Brain microvascular endothelial cell (primary cell): Measurements from ENCODE around the gene UBL5.

Experiments used
- DNase-seq: peaks from one replicate; pipeline ENCODE4 v3.0.0-alpha.2; 2020
- H3K27ac ChIP-seq: fragments of 250-450 bp; sonication (Bioruptor Pico); 2 replicates; pipeline ENCODE4 v1.5.1; 2020; ENCODE audit warnings: mild to moderate bottlenecking, moderate library complexity
- H3K27me3 ChIP-seq: fragments of 250-450 bp; sonication (Bioruptor Pico); replicated peaks from 2 replicates; pipeline ENCODE4 v1.5.1; 2020; ENCODE audit warnings: mild to moderate bottlenecking
- H3K36me3 ChIP-seq: fragments of 250-450 bp; sonication (Bioruptor Pico); replicated peaks from 2 replicates; pipeline ENCODE4 v1.5.1; 2020; ENCODE audit warnings: mild to moderate bottlenecking
- H3K4me3 ChIP-seq: 2 replicates; pipeline ENCODE4 v1.5.1; 2011; ENCODE audit warnings: low read depth, mild to moderate bottlenecking, control low read depth, low read length, moderate library complexity
- CTCF ChIP-seq: IDR thresholded peaks from 2 replicates; pipeline ENCODE4 v1.5.1; 2011; ENCODE audit warnings: low read depth, mild to moderate bottlenecking, moderate library complexity, low read length, control low read depth, inconsistent platforms; ENCODE audit errors: missing control alignments
- in situ Hi-C: cut with HindIII; loops from 2 replicates; pipeline ENCODE4 v1.10.0; 2017; ENCODE audit warnings: low sequenced_read_pairs, low pct_ligation_motif_present

Gene UBL5

GRCh38 chr19:9861503-9861902 is 33.8 kb downstream of the UBL5 start:
- no peaks in the 10 kb centered on the region for H3K36me3 ChIP-seq
- no peak overlapping the region for H3K4me3 ChIP-seq
- no peak for TF ChIP-seq CTCF
- in situ Hi-C loops: no loop called here
- no peaks in the 10 kb centered on the region for H3K27me3 ChIP-seq
- no peak for DNase-seq
- no peak overlapping the region for H3K27ac ChIP-seq

GRCh38 chr19:9862938-9863337 is 35.2 kb downstream of the UBL5 start:
- no peak overlapping the region for H3K27ac ChIP-seq
- H3K27me3 ChIP-seq: no peaks in the 10 kb centered on the region
- H3K4me3 ChIP-seq: no peak overlapping the region
- no peak for DNase-seq
- no peaks in the 10 kb centered on the region for H3K36me3 ChIP-seq
- TF ChIP-seq CTCF: no peak
- in situ Hi-C loops: no loop called here

- H3K4me3 ChIP-seq: no peak overlapping the region
- TF ChIP-seq CTCF: no peak
- in situ Hi-C loops: no loop called here
Observed at GRCh38 chr19:9863759-9864158, 36.0 kb downstream of the UBL5 start.

GRCh38 chr19:9865732-9866501 is 38.2 kb downstream of the UBL5 start:
- Histone ChIP-seq H3K27ac (no peak overlapping the region), H3K4me3 (no peak overlapping the region), H3K36me3 (no peaks in the 10 kb centered on the region), H3K27me3 (no peaks in the 10 kb centered on the region)
- in situ Hi-C loops: no loop called here
- DNase-seq: no peak
- TF ChIP-seq CTCF: no peak

More at GRCh38 chr19:9863759-9864158, 36.0 kb downstream of the UBL5 start:
- Histone ChIP-seq H3K36me3 (no peaks in the 10 kb centered on the region), H3K27me3 (no peaks in the 10 kb centered on the region), H3K27ac (no peak overlapping the region)
- no peak for DNase-seq

GRCh38 chr19:9868983-9869617 is 41.4 kb downstream of the UBL5 start:
- H3K4me3 ChIP-seq: no peak overlapping the region
- no peak overlapping the region for H3K27ac ChIP-seq
- DNase-seq: no peak
- in situ Hi-C loops: no loop called here
- no peaks in the 10 kb centered on the region for H3K27me3 ChIP-seq
- H3K36me3 ChIP-seq: no peaks in the 10 kb centered on the region
- TF ChIP-seq CTCF: no peak
